Thoracic aorta endothelial cell (primary cell): ENCODE data around the gene BPGM. TPM values are rescaled to one million over a fixed set of nuclear protein-coding genes. Genes with fewer than 3 reads are reported as not detected.

Experiments
- total RNA-seq: library from RNA; depleted of rRNA; stranded (reverse); fragments of >200 nt; gene quantifications from 2 replicates; pipeline ENCODE4 v1.2.3, GENCODE V29; 2012

Gene BPGM
- total RNA-seq: 42.7 and 52.7 TPM in 2 replicates

GRCh38 chr7:134646425-134647305 is at the start of gene BPGM:
Gene BPGM (plus strand): TSS chr7:134646853. CDS start chr7:134661508, 14,655 bp downstream.

Other genes starting within 250 kb of the BPGM start
- 142 and 186 TPM in 2 replicates for gene AKR1B1, start 187.8 kb upstream of the BPGM start, total RNA-seq
- 0.65 and 0.66 TPM in 2 replicates for gene AKR1B10, start 119.3 kb upstream of the BPGM start, total RNA-seq
- gene AKR1B15, start 97.7 kb upstream of the BPGM start, total RNA-seq: not detected in 2 replicates
- gene CALD1, start 132.8 kb downstream of the BPGM start, total RNA-seq: 246 and 266 TPM in 2 replicates